ENCODE data around the gene RELN. TPM values are rescaled to one million over a fixed set of nuclear protein-coding genes. Genes with fewer than 3 reads are reported as not detected.

The RELN gene
- polyA plus RNA-seq, 1 donor (not counting 4 experiments of a cell fraction or from before 2014, with no cell fraction given), result not detected

- Histone ChIP-seq H3K79me2 (ENCODE audit: control insufficient read depth, insufficient read depth, low read length) (no peaks in the 10 kb centered on the region), H4K20me1 (ENCODE audit: control insufficient read depth, extremely low read depth, insufficient read depth, low read length) (no peaks in the 10 kb centered on the region), H2AFZ (ENCODE audit: control insufficient read depth, low read length) (no peak overlapping the region), H3K4me2 (ENCODE audit: control insufficient read depth, extremely low read depth, insufficient read depth, low read depth, low read length) (no peak overlapping the region), H3K9ac (ENCODE audit: control insufficient read depth, extremely low read depth, insufficient read depth, low read length) (no peak overlapping the region), H3K4me1 (ENCODE audit: control insufficient read depth, extremely low read depth, insufficient read depth, low read length) (no peaks in the 10 kb centered on the region), H3K36me3 (ENCODE audit: control insufficient read depth in 2 of 2, extremely low read depth in 1 of 2, insufficient read depth in 2 of 2, low read length in 2 of 2) (no peaks in the 10 kb centered on the region), H3K4me3 (ENCODE audit: control insufficient read depth in 2 of 3, extremely low read depth in 1 of 3, insufficient read depth in 2 of 3, low read depth in 1 of 3, low read length in 3 of 3) (no peak overlapping the region), H3K9me3 (ENCODE audit: control insufficient read depth, low read depth, low read length) (no peaks in the 10 kb centered on the region), H3K27ac (ENCODE audit: control insufficient read depth, insufficient read depth, low read length) (no peak overlapping the region), H3K27me3 (ENCODE audit: control insufficient read depth, extremely low read depth, insufficient read depth, low read length) (no peaks in the 10 kb centered on the region), H3K9me1 (ENCODE audit: control insufficient read depth, extremely low read depth, insufficient read depth, low read length) (no peaks in the 10 kb centered on the region)
- dilution Hi-C loops (cut with MboI; ENCODE audit: extremely low pct_ligation_motif_present, low sequenced_read_pairs), result no loop called here
- FAIRE-seq (no peak), DNase-seq (ENCODE audit: low read depth, low spot score) (no peak)
- no peak for TF ChIP-seq CTCF (optimal IDR thresholded peaks at IDR 0.05 in 1 of 3, IDR thresholded peaks at IDR 0.05 in 1 of 3, conservative IDR thresholded peaks at IDR 0.05 in 1 of 3; ENCODE audit: extremely low read depth in 1 of 3, insufficient read depth in 2 of 3, low read length in 3 of 3)
- TF ChIP-seq EZH2 (IDR thresholded peaks at IDR 0.05; ENCODE audit: low read length), result no peak
These were observed 180.0 kb downstream of the RELN start for GRCh38 chr7:103809229-103809994.

- Histone ChIP-seq H3K4me1 (ENCODE audit: control insufficient read depth, extremely low read depth, insufficient read depth, low read length) (no peaks in the 10 kb centered on the region), H4K20me1 (ENCODE audit: control insufficient read depth, extremely low read depth, insufficient read depth, low read length) (no peaks in the 10 kb centered on the region), H3K9me3 (ENCODE audit: control insufficient read depth, low read depth, low read length) (no peaks in the 10 kb centered on the region), H3K4me2 (ENCODE audit: control insufficient read depth, extremely low read depth, insufficient read depth, low read depth, low read length) (no peak overlapping the region), H3K27ac (ENCODE audit: control insufficient read depth, insufficient read depth, low read length) (no peak overlapping the region), H3K9ac (ENCODE audit: control insufficient read depth, extremely low read depth, insufficient read depth, low read length) (no peak overlapping the region), H3K4me3 (ENCODE audit: control insufficient read depth in 2 of 3, extremely low read depth in 1 of 3, insufficient read depth in 2 of 3, low read depth in 1 of 3, low read length in 3 of 3) (no peak overlapping the region), H3K36me3 (ENCODE audit: control insufficient read depth in 2 of 2, extremely low read depth in 1 of 2, insufficient read depth in 2 of 2, low read length in 2 of 2) (no peaks in the 10 kb centered on the region), H3K27me3 (ENCODE audit: control insufficient read depth, extremely low read depth, insufficient read depth, low read length) (no peaks in the 10 kb centered on the region), H3K79me2 (ENCODE audit: control insufficient read depth, insufficient read depth, low read length) (no peaks in the 10 kb centered on the region), H3K9me1 (ENCODE audit: control insufficient read depth, extremely low read depth, insufficient read depth, low read length) (no peaks in the 10 kb centered on the region), H2AFZ (ENCODE audit: control insufficient read depth, low read length) (no peak overlapping the region)
- dilution Hi-C loops (cut with MboI; ENCODE audit: extremely low pct_ligation_motif_present, low sequenced_read_pairs), result no loop called here
- DNase-seq (ENCODE audit: low read depth, low spot score), result no peak
- TF ChIP-seq EZH2 (IDR thresholded peaks at IDR 0.05; ENCODE audit: low read length), result no peak
- no peak for TF ChIP-seq CTCF (optimal IDR thresholded peaks at IDR 0.05 in 1 of 3, IDR thresholded peaks at IDR 0.05 in 1 of 3, conservative IDR thresholded peaks at IDR 0.05 in 1 of 3; ENCODE audit: extremely low read depth in 1 of 3, insufficient read depth in 2 of 3, low read length in 3 of 3)
- no peak for FAIRE-seq
These were observed 184.1 kb downstream of the RELN start for GRCh38 chr7:103805346-103805745.

Data from keratinocyte (primary cell).